Stimulated activated CD8-positive, alpha-beta memory T cell treated with anti-CD3 and anti-CD28 coated beads, Interleukin-15, amount 100 ng/mL, for 24 hours (primary cell): ENCODE measurements around the gene DENR.
A peak's percentile ranks its signal among the peaks of the same experiment; 100 is the strongest.
"Not testable (repeated sequence)": the region's sequence is repeated elsewhere in the genome, so short reads cannot be mapped to it uniquely, and the experiment has no call there.

Source experiments
- DNase-seq: peaks from one replicate; pipeline ENCODE4 v3.0.0-alpha.2; 2020; ENCODE audit warnings: low read depth

Gene DENR

GRCh38 chr12:122752464-122753318 lies at the start of gene DENR:
Gene DENR, plus strand, starts transcription at chr12:122752824. Its CDS starts 878 bp downstream, at chr12:122753702.
- peak; percentile 98 for DNase-seq

GRCh38 chr12:122702890-122703611 lies 49.6 kb upstream of the DENR start, which contains the start of gene HCAR2:
Gene HCAR2, minus strand, starts transcription at chr12:122703357. Its CDS starts 74 bp downstream, at chr12:122703283.
- DNase-seq: not testable (repeated sequence)

GRCh38 chr12:122703841-122704240 lies 48.8 kb upstream of the DENR start:
- not testable (repeated sequence) for DNase-seq

- not testable (repeated sequence) for DNase-seq
Measured at GRCh38 chr12:122709287-122709686, 43.3 kb upstream of the DENR start.

GRCh38 chr12:122710341-122710740 lies 42.3 kb upstream of the DENR start:
- not testable (repeated sequence) for DNase-seq

GRCh38 chr12:122711266-122711665 lies 41.4 kb upstream of the DENR start:
- not testable (repeated sequence) for DNase-seq

- not testable (repeated sequence) for DNase-seq
Measured at GRCh38 chr12:122713491-122714188, 39.0 kb upstream of the DENR start.

GRCh38 chr12:122715211-122715610 lies 37.4 kb upstream of the DENR start:
- not testable (repeated sequence) for DNase-seq

GRCh38 chr12:122716658-122717057 lies 36.0 kb upstream of the DENR start, which contains the start of gene HCAR3:
Gene HCAR3, minus strand, starts transcription at chr12:122716811. Its CDS starts 74 bp downstream, at chr12:122716737.
- not testable (repeated sequence) for DNase-seq

GRCh38 chr12:122721057-122721545 lies 31.5 kb upstream of the DENR start:
- DNase-seq: no peak

GRCh38 chr12:122722387-122722786 lies 30.2 kb upstream of the DENR start:
- DNase-seq: no peak

GRCh38 chr12:122724641-122725243 lies 27.9 kb upstream of the DENR start:
- no peak for DNase-seq

- no peak for DNase-seq
Measured at GRCh38 chr12:122725452-122726079, 27.1 kb upstream of the DENR start.

GRCh38 chr12:122726080-122726558 lies 26.5 kb upstream of the DENR start:
- DNase-seq: no peak

- DNase-seq: no peak
Measured at GRCh38 chr12:122729583-122730214, 22.9 kb upstream of the DENR start.

GRCh38 chr12:122730215-122731014 lies 22.2 kb upstream of the DENR start, which contains the start of gene HCAR1:
Gene HCAR1, minus strand, starts transcription at chr12:122730844. Its CDS starts 505 bp downstream, at chr12:122730339.
- no peak for DNase-seq

GRCh38 chr12:122732170-122732569 lies 20.5 kb upstream of the DENR start:
- DNase-seq: no peak

- no peak for DNase-seq
Measured at GRCh38 chr12:122732611-122733010, 20.0 kb upstream of the DENR start.

GRCh38 chr12:122738571-122738970 lies 14.1 kb upstream of the DENR start:
- no peak for DNase-seq
